K562 (cell line): ENCODE results near the gene LAGE3. TPM values are rescaled to one million over a fixed set of nuclear protein-coding genes. Genes with fewer than 3 reads are reported as not detected.

Source experiments
- ATAC-seq: fragments of 200-7000 bp; cut with Tn5 transposase; 3 replicates; pipeline ENCODE4 v1.9.1; 2020; ENCODE audit warnings: moderate library complexity
- BruUV-seq: library from RNA; stranded (reverse); fragments of 400-500 nt; replicated peaks from 2 replicates; lab custom pipeline; 2021; lab: Mats Ljungman, UMichigan
- CTCF ChIA-PET: fragments of 300-600 bp; formaldehyde crosslinking; extraction: SDS; loops from one replicate; lab custom pipeline; 2021; ENCODE audit warnings: low intra/inter-chr PET ratio; lab: Yijun Ruan, JAX
- POLR2A ChIA-PET: fragments of 300-600, 350-650 bp; sonication (Branson Sonifier 250); formaldehyde crosslinking; extraction: SDS; loops from one replicate; lab custom pipeline; 2021; ENCODE audit warnings: antibody characterized with exemption, inconsistent platforms; lab: Yijun Ruan, JAX
- DNase-seq, 4 experiments: peaks; one replicate each; pipeline versions ENCODE4 v3.0.0 to v3.0.0-alpha.2; 2011 to 2018; ENCODE audit warnings: low spot score in 3 of 4, mixed read lengths in 3 of 4; ENCODE audit errors: extremely low read depth in 1 of 4
- FAIRE-seq: peaks from 2 replicates; lab custom pipeline; 2011; peaks lifted over from hg19 to GRCh38; lab: Jason Lieb, UNC
- H2AFZ ChIP-seq: 2 replicates; pipeline ENCODE4 v1.6.0; 2011; ENCODE audit warnings: low read depth, low read length, control low read depth, inconsistent platforms
- H3K27ac ChIP-seq: fragments of 200-600 bp; 3 replicates; pipeline ENCODE4 v1.8.0; 2011; ENCODE audit warnings: low read depth, mild to moderate bottlenecking, control low read depth, inconsistent platforms, low read length, moderate library complexity, mixed read lengths; ENCODE audit errors: extremely low read depth
- H3K27me3 ChIP-seq, 2 experiments: fragments of 300-600 bp in 1 of 2; 2 replicates in 1 of 2; 3 replicates in 1 of 2; pipeline versions ENCODE4 v1.6.0 to v1.8.0; 2011; ENCODE audit warnings: inconsistent platforms in 2 of 2, low read length in 2 of 2, mild to moderate bottlenecking in 1 of 2, mixed read lengths in 1 of 2, moderate library complexity in 1 of 2; ENCODE audit not compliant: control insufficient read depth in 2 of 2, insufficient read depth in 2 of 2
- H3K36me3 ChIP-seq: fragments of 300-600 bp; 3 replicates; pipeline ENCODE4 v1.8.0; 2011; ENCODE audit warnings: mild to moderate bottlenecking, low read length, inconsistent platforms; ENCODE audit not compliant: control insufficient read depth, insufficient read depth
- H3K4me1 ChIP-seq, 2 experiments: fragments of 200-600 bp in 1 of 2; replicated peaks in 1 of 2; 2 replicates in 1 of 2; 3 replicates in 1 of 2; pipeline versions ENCODE4 v1.5.1 to v1.8.0; 2011; ENCODE audit warnings: inconsistent platforms in 2 of 2, low read length in 2 of 2, mild to moderate bottlenecking in 1 of 2, mixed read lengths in 1 of 2, moderate library complexity in 1 of 2; ENCODE audit not compliant: control insufficient read depth in 2 of 2, insufficient read depth in 2 of 2
- H3K4me2 ChIP-seq: 2 replicates; pipeline ENCODE4 v1.6.1; 2011; ENCODE audit warnings: low read length, control low read depth, inconsistent platforms, mixed read lengths; ENCODE audit not compliant: insufficient read depth
- H3K4me3 ChIP-seq: fragments of 200-600 bp; sonication (generic), shearing (Covaris generic); 2 replicates; pipeline ENCODE4 v1.5.1; 2016; ENCODE audit warnings: control low read depth, inconsistent platforms
- H3K79me2 ChIP-seq: fragments of 200-600 bp; 3 replicates; pipeline ENCODE4 v1.8.0; 2011; ENCODE audit warnings: low read length, inconsistent platforms; ENCODE audit not compliant: control insufficient read depth, insufficient read depth
- H3K9ac ChIP-seq, 2 experiments: 2 replicates each; pipeline versions ENCODE4 v1.6.0 to v1.6.1; 2011; ENCODE audit warnings: low read depth in 2 of 2, low read length in 2 of 2, control low read depth in 1 of 2, inconsistent platforms in 1 of 2, mild to moderate bottlenecking in 1 of 2, mixed read lengths in 1 of 2; ENCODE audit not compliant: insufficient read depth in 1 of 2
- H3K9me1 ChIP-seq: one replicate; pipeline ENCODE4 v1.6.0; 2011; ENCODE audit warnings: inconsistent platforms, mild to moderate bottlenecking, low read length, moderate library complexity; ENCODE audit not compliant: control insufficient read depth, insufficient read depth
- H3K9me3 ChIP-seq: replicated peaks from 2 replicates; pipeline ENCODE4 v1.5.1; 2011; ENCODE audit warnings: low read depth, low read length, inconsistent platforms; ENCODE audit not compliant: control insufficient read depth, insufficient read depth
- H4K20me1 ChIP-seq: replicated peaks from 2 replicates; pipeline ENCODE4 v1.6.1; 2011; ENCODE audit warnings: low read length, inconsistent platforms, mixed read lengths; ENCODE audit not compliant: control insufficient read depth, insufficient read depth
- FOXA1 ChIP-seq: fragments of 450-650 bp; IDR thresholded peaks from 2 replicates; pipeline ENCODE4 v1.6.1; 2016; ENCODE audit warnings: mild to moderate bottlenecking, borderline replicate concordance
- HDAC2 ChIP-seq: fragments of 450-650 bp; IDR thresholded peaks from 2 replicates; pipeline ENCODE4 v1.6.1; 2016; ENCODE audit warnings: mild to moderate bottlenecking
- RBFOX2 ChIP-seq: fragments of 200-400 bp; formaldehyde crosslinking; IDR thresholded peaks from 2 replicates; pipeline ENCODE4 v1.6.1; 2017; ENCODE audit warnings: low read depth, mild to moderate bottlenecking, low read length, moderate library complexity
- ZNF551 ChIP-seq: fragments of 250-450 bp; sonication (Bioruptor Pico); IDR thresholded peaks from 2 replicates; pipeline ENCODE4 v1.5.0; 2021; ENCODE audit warnings: mild to moderate bottlenecking, moderate library complexity
- ZNF77 ChIP-seq: fragments of 250-450 bp; sonication (Bioruptor Pico); IDR thresholded peaks from 2 replicates; pipeline ENCODE4 v1.5.0; 2020
- WGBS: fragments of 100-300 bp; shearing (Covaris generic); methylation state at CpG from one replicate; pipeline ENCODE4 v1.1.6; 2016; ENCODE audit warnings: low coverage, mixed read lengths; ENCODE audit not compliant: insufficient coverage; ENCODE audit errors: missing lambda C conversion rate; 5-methylcytosine and 5-hydroxymethylcytosine counted together
- in situ Hi-C: fragments of 300-500 bp; cut with MboI; formaldehyde crosslinking; loops from 4 replicates; pipeline ENCODE4 v1.15.0; 2018; ENCODE audit warnings: inconsistent platforms, mixed read lengths
- intact Hi-C: fragments of 100-400 bp; cut with micrococcal nuclease; formaldehyde crosslinking; loops from 2 replicates; pipeline ENCODE4 v1.14.2; 2022
- polyA plus RNA-seq, 8 experiments: library from polyadenylated mRNA; depleted of rRNA in 4 of 8; stranded (reverse) in 5 of 8; unstranded in 3 of 8; fragments of >200 nt; fragmentation: Nextera tagmentation in 2 of 8; fragmentation: Illumina TruSeq in 1 of 8; extraction: Ambion mirVana in 2 of 8; extraction: Trizol in 1 of 8; gene quantifications; 2 replicates each; pipeline versions ENCODE4 v1.2.1 to v1.2.3, GENCODE V29; 2011 to 2014; ENCODE audit warnings: inconsistent platforms in 1 of 8, missing spikeins in 1 of 8
- total RNA-seq, 7 experiments: library from RNA; depleted of rRNA in 6 of 7; stranded (reverse); fragments of >200 nt in 6 of 7; fragmentation: Illumina TruSeq in 2 of 7; extraction: Trizol in 2 of 7; gene quantifications; 2 replicates each; pipeline versions ENCODE4 v1.2.1 to v1.2.3, GENCODE V29; 2011 to 2021; ENCODE audit warnings: low replicate concordance in 1 of 7
- TF ChIP-seq, protein P1 (sequence below): fragments of 250-450 bp; sonication (Bioruptor Pico); IDR thresholded peaks from 2 replicates; pipeline ENCODE4 v1.9.0; 2021; ENCODE audit warnings: mild to moderate bottlenecking, inconsistent platforms
- TF ChIP-seq, protein P2 (sequence below), 2 experiments: IDR thresholded peaks in 1 of 2; conservative IDR thresholded peaks in 1 of 2; 2 replicates each; pipeline ENCODE4 v1.6.1; 2016; ENCODE audit warnings: low read depth in 2 of 2, mild to moderate bottlenecking in 1 of 2, missing compliant biosample characterization in 1 of 2, missing genetic modification characterization in 1 of 2, moderate library complexity in 1 of 2
- TF ChIP-seq, protein P3 (sequence below): sonication (generic); formaldehyde crosslinking; IDR thresholded peaks from 2 replicates; pipeline ENCODE4 v1.5.0; 2020; ENCODE audit warnings: missing genetic modification reagents

LAGE3 gene
- total and polyA plus RNA-seq, 9 of the 15 experiments (the other 6 are each of a cell fraction or from before 2014, with no cell fraction given) = 28.2 to 125 (median 35.8) TPM

DNA sequence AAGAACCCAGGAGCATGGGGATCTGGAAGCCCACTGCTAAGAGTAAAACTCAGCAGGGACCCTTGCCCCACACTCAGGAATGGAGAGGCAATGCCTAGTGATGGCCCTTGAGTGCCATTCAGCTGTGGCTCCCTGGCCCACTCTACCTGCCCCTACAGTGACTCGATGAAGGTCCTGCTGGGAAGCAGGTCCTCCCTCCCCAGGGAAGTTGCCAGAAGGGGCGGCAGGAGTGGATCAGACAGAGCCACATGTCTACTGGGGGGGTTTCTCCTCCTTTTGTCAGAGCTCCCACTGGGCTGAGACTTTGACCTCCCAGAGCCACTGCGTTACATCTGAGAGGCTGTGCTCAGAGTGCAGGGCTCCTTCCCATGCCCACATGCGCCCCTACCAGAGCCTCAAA lies 10.1 kb upstream of the LAGE3 start (continued):
- TF ChIP-seq, protein P1, sequence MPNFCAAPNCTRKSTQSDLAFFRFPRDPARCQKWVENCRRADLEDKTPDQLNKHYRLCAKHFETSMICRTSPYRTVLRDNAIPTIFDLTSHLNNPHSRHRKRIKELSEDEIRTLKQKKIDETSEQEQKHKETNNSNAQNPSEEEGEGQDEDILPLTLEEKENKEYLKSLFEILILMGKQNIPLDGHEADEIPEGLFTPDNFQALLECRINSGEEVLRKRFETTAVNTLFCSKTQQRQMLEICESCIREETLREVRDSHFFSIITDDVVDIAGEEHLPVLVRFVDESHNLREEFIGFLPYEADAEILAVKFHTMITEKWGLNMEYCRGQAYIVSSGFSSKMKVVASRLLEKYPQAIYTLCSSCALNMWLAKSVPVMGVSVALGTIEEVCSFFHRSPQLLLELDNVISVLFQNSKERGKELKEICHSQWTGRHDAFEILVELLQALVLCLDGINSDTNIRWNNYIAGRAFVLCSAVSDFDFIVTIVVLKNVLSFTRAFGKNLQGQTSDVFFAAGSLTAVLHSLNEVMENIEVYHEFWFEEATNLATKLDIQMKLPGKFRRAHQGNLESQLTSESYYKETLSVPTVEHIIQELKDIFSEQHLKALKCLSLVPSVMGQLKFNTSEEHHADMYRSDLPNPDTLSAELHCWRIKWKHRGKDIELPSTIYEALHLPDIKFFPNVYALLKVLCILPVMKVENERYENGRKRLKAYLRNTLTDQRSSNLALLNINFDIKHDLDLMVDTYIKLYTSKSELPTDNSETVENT (CRISPR knock-in tag) = no peak
- no peak for TF ChIP-seq ZNF551
- no peak for TF ChIP-seq HDAC2
- TF ChIP-seq ZNF77 = no peak

DNA sequence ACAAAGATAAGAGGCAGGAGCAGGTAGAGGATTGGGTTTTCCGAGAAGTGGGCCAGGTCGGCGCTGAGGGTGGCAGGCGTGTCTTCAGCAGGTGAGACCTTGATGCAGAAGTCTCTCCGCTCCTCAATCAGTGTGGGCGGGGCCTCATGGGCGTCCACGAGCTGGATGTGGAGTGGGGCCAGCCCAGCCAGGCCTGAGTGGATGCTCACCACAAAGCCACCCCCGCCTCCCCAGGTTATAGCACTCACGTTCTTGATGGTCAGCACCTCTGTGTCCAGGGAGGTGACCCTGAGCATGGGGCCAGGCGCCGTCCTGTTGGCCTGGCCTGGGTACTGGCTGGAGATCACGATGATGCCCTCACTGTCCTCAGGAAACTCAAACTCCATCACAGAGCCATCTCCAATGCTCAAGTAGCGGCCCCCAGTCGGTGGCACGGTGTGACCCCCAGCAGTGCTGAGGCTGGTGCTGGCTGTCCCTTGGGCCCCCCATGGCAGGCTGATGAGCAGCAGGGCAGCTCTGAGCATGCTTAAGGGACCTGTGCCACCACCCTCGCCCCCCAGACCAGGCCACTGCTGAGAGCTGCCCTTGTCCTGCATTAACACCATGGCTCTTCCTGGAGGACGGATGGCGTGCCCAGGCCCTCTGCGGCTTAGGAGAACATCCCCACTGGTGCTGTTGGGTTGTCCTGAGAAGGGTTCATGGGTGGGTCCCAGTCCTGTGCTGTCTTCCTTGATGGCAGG lies 9.4 kb upstream of the LAGE3 start:
- Histone ChIP-seq H3K27ac (no peak overlapping the region), H3K4me3 (no peak overlapping the region), H3K9ac (peak overlapping the region; percentile 85 to 96; a peak in 2 of 4 replicates), H4K20me1 (peaks cover 7% of the 10 kb centered on the region; the same call in 1 of the 2 replicates), H3K27me3 (no peaks in the 10 kb centered on the region), H3K4me1 (peaks cover 39 to 80% of the 10 kb centered on the region in 2 experiments), H3K36me3 (peaks cover 45% of the 10 kb centered on the region), H2AFZ (no peak overlapping the region), H3K4me2 (no peak overlapping the region), H3K9me1 (no peaks in the 10 kb centered on the region), H3K9me3 (no peaks in the 10 kb centered on the region), H3K79me2 (peaks cover 67% of the 10 kb centered on the region)
- POLR2A ChIA-PET = interaction anchor here (0.6 to 1.6 kb wide), 5 partner anchors 29 to 592 kb away, joined by 3 to 6 read pairs (median 4); no protein-coding TSS in a partner anchor
- TF ChIP-seq RBFOX2 (peak; percentile 22; the same call in 1 of the 2 replicates), FOXA1 (no peak)
- TF ChIP-seq, protein P2, sequence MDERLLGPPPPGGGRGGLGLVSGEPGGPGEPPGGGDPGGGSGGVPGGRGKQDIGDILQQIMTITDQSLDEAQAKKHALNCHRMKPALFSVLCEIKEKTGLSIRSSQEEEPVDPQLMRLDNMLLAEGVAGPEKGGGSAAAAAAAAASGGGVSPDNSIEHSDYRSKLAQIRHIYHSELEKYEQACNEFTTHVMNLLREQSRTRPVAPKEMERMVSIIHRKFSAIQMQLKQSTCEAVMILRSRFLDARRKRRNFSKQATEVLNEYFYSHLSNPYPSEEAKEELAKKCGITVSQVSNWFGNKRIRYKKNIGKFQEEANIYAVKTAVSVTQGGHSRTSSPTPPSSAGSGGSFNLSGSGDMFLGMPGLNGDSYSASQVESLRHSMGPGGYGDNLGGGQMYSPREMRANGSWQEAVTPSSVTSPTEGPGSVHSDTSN (CRISPR knock-in tag; IDR thresholded peaks at IDR 0.05; ENCODE audit: low read depth) = no peak
- TF ChIP-seq, protein P2 (tag; conservative IDR thresholded peaks at IDR 0.05; ENCODE audit: low read depth) = no peak
- TF ChIP-seq, protein P3, sequence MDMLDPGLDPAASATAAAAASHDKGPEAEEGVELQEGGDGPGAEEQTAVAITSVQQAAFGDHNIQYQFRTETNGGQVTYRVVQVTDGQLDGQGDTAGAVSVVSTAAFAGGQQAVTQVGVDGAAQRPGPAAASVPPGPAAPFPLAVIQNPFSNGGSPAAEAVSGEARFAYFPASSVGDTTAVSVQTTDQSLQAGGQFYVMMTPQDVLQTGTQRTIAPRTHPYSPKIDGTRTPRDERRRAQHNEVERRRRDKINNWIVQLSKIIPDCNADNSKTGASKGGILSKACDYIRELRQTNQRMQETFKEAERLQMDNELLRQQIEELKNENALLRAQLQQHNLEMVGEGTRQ = no peak
- in situ Hi-C loops = no loop called here
- intact Hi-C loops = loop anchor here (5.0 kb wide), 1 partner anchor 91 kb away; the partner anchor contains the start of gene RPL10
- no TSS peak for BruUV-seq
- DNase-seq (no peak), ATAC-seq (no peak), FAIRE-seq (no peak)
- 69% methylated on average over 14 of the region's 20 CpGs for WGBS
- CTCF ChIA-PET = no interaction called here
